Tibial nerve (tissue), 4 donors: Measurements from ENCODE around the gene RDX. TPM values are rescaled to one million over a fixed set of nuclear protein-coding genes. Genes with fewer than 3 reads are reported as not detected.
A peak's percentile ranks its signal among the peaks of the same experiment; 100 is the strongest.
"Not testable (repeated sequence)": the region's sequence is repeated elsewhere in the genome, so short reads cannot be mapped to it uniquely, and the experiment has no call there.

Experiments
- DNase-seq, 2 donors: peaks; one replicate each; pipeline ENCODE4 v3.0.0-alpha.2; 2019; ENCODE audit warnings: low spot score in 2 of 2
- H3K27ac ChIP-seq, 4 donors: fragments of 200-600 bp; sonication (generic) in 3 of 4; one replicate each; pipeline ENCODE4 v1.5.1; 2017 to 2019; ENCODE audit warnings: mild to moderate bottlenecking in 1 of 4
- H3K27me3 ChIP-seq, 2 donors: fragments of 200-600 bp; sonication (generic) in 1 of 2; one replicate each; pipeline versions ENCODE4 v1.5.1 to v1.6.0; 2017 to 2019
- H3K36me3 ChIP-seq, 3 donors: fragments of 200-600 bp; sonication (generic); one replicate each; pipeline ENCODE4 v1.5.1; 2018 to 2019
- H3K4me1 ChIP-seq, 4 donors: fragments of 200-600 bp; sonication (generic) in 3 of 4; one replicate each; pipeline ENCODE4 v1.5.1; 2017 to 2019
- H3K4me3 ChIP-seq, 4 donors: fragments of 200-600 bp; sonication (generic) in 3 of 4; one replicate each; pipeline ENCODE4 v1.5.1; 2017 to 2019; ENCODE audit warnings: mild to moderate bottlenecking in 1 of 4, moderate library complexity in 1 of 4
- H3K9me3 ChIP-seq, 4 donors: fragments of 200-600 bp; sonication (generic) in 3 of 4; one replicate each; pipeline ENCODE4 v1.5.1; 2017 to 2019
- EP300 ChIP-seq, 2 donors: sonication (generic); formaldehyde crosslinking; IDR thresholded peaks; one replicate each; pipeline ENCODE4 v1.6.1; 2017; ENCODE audit warnings: antibody characterized with exemption in 2 of 2, mild to moderate bottlenecking in 1 of 2
- POLR2A ChIP-seq, 2 donors: fragments of 450-650 bp; IDR thresholded peaks; one replicate each; pipeline ENCODE4 v1.6.1; 2017; ENCODE audit warnings: antibody characterized with exemption in 2 of 2, mild to moderate bottlenecking in 2 of 2, moderate library complexity in 2 of 2
- WGBS, 2 donors: methylation state at CpG; one replicate each; pipeline ENCODE4 v1.1.5; 2018; 5-methylcytosine and 5-hydroxymethylcytosine counted together
- total RNA-seq, 4 donors: library from RNA; depleted of rRNA; stranded (reverse); fragments of >200 nt; gene quantifications; one replicate each; pipeline ENCODE4 v1.1.0, GENCODE V29; 2016
- TF ChIP-seq, protein P1 (sequence below), 5 experiments: fragments of 200-600 bp in 3 of 5; fragments of 450-650 bp in 2 of 5; sonication (generic) in 3 of 5; IDR thresholded peaks; one replicate each; pipeline ENCODE4 v1.5.1; 2016 to 2019; ENCODE audit warnings: antibody characterized with exemption in 5 of 5, mild to moderate bottlenecking in 3 of 5, moderate library complexity in 2 of 5

RDX gene
- total RNA-seq, 4 donors from 2014 or later, result 59.8 to 120 (median 88.8) TPM

- Histone ChIP-seq H3K36me3 (no peaks in the 10 kb centered on the region), H3K4me1 (peaks cover 0 to 7% (median 0%) of the 10 kb centered on the region in 4 donors), H3K27ac (no peak overlapping the region), H3K4me3 (no peak overlapping the region), H3K9me3 (no peaks in the 10 kb centered on the region), H3K27me3 (no peaks in the 10 kb centered on the region)
- peak in 1 of 2 donors; percentile 15 for DNase-seq
- WGBS, 2 donors, result 12 to 23% methylated on average over 3 of the region's 3 CpGs
- TF ChIP-seq POLR2A (IDR thresholded peaks at IDR 0.05) (no peak), EP300 (IDR thresholded peaks at IDR 0.05) (no peak)
- TF ChIP-seq, protein P1, sequence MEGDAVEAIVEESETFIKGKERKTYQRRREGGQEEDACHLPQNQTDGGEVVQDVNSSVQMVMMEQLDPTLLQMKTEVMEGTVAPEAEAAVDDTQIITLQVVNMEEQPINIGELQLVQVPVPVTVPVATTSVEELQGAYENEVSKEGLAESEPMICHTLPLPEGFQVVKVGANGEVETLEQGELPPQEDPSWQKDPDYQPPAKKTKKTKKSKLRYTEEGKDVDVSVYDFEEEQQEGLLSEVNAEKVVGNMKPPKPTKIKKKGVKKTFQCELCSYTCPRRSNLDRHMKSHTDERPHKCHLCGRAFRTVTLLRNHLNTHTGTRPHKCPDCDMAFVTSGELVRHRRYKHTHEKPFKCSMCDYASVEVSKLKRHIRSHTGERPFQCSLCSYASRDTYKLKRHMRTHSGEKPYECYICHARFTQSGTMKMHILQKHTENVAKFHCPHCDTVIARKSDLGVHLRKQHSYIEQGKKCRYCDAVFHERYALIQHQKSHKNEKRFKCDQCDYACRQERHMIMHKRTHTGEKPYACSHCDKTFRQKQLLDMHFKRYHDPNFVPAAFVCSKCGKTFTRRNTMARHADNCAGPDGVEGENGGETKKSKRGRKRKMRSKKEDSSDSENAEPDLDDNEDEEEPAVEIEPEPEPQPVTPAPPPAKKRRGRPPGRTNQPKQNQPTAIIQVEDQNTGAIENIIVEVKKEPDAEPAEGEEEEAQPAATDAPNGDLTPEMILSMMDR (IDR thresholded peaks at IDR 0.05), result no peak
These were observed 21.1 kb upstream of the RDX start for GRCh38 chr11:110317516-110317932.

DNA sequence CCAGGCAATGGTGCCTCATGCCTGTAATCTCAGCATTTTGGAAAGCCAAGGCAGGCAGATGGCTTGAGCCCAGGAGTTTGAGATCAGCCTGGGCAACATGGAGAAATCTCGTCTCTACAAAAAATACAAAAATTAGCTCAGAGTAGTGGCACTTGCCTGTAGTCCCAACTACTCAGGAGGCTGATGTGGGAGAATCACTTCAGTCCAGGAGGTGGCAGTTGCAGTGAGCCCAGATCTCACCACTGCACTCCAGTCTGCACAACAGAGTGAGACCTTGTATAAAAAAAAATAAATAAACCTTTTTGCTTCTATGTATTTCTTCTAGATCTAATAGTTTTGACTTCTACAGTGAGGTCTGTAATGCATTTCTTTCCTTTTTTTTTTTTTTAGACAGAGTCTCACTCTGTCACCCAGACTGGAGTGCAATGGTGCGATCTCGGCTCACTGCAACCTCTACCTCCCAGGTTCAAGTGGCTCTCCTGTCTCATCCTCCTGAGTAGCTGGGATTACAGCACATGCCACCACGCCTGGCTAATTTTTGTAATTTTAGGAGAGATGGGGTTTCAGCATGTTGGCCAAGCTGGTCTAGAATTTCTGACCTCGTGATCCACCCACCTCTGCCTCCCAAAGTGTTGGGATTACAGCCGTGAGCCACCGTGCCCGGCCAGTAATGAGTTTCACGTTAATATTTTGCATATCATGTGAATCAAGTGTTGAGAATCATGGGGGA, 18.1 kb upstream of the RDX start:
- no peak for TF ChIP-seq EP300 (IDR thresholded peaks at IDR 0.05)
- H3K27ac ChIP-seq, result no peak overlapping the region
- H3K27me3 ChIP-seq, result no peaks in the 10 kb centered on the region
- H3K36me3 ChIP-seq, result no peaks in the 10 kb centered on the region
- no peak overlapping the region for H3K4me3 ChIP-seq
- H3K9me3 ChIP-seq, result no peaks in the 10 kb centered on the region
- 91 to 92% methylated on average over 9 of the region's 9 CpGs for WGBS, 2 donors
- H3K4me1 ChIP-seq, result peaks cover 0 to 10% (median 4%) of the 10 kb centered on the region in 4 donors
- no peak for DNase-seq

DNA sequence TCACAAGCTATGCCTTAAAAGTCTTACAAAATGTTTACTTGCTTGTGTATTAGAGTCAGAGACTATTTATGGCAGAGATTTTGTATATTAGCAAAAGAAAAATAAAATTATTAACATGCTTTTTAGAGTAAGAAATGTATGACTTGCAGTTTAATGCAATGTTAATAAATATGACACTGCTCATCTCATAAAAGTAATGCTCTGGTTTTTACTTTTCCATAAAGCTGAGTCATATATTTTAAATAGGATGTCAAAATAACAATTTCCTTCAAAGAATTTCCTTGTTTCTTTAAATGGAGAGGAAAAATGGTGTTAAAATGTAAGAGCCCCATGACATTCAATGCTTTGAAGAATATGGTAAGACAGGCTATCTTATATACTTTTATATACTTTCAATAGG, 16.3 kb upstream of the RDX start:
- DNase-seq, result no peak
- Histone ChIP-seq H3K27me3 (no peaks in the 10 kb centered on the region), H3K9me3 (no peaks in the 10 kb centered on the region), H3K27ac (no peak overlapping the region), H3K4me1 (peaks cover 0 to 10% (median 3%) of the 10 kb centered on the region in 4 donors), H3K4me3 (no peak overlapping the region), H3K36me3 (no peaks in the 10 kb centered on the region)
- TF ChIP-seq, protein P1 (IDR thresholded peaks at IDR 0.05), result no peak
- TF ChIP-seq POLR2A (IDR thresholded peaks at IDR 0.05) (no peak), EP300 (IDR thresholded peaks at IDR 0.05) (no peak)

GRCh38 chr11:110311783-110312579, 15.6 kb upstream of the RDX start:
- Histone ChIP-seq H3K36me3 (no peaks in the 10 kb centered on the region), H3K4me1 (peaks cover 0 to 10% (median 0%) of the 10 kb centered on the region in 4 donors), H3K9me3 (no peaks in the 10 kb centered on the region), H3K4me3 (no peak overlapping the region), H3K27me3 (no peaks in the 10 kb centered on the region), H3K27ac (peak overlapping the region in 1 of 4 donors; percentile 1)
- DNase-seq, result no peak
- WGBS, 2 donors, result 70 to 77% methylated on average over 3 of the region's 3 CpGs
- TF ChIP-seq, protein P1 (IDR thresholded peaks at IDR 0.05), result no peak
- TF ChIP-seq POLR2A (IDR thresholded peaks at IDR 0.05) (no peak), EP300 (IDR thresholded peaks at IDR 0.05) (no peak)

- no peak for DNase-seq
- TF ChIP-seq, protein P1 (IDR thresholded peaks at IDR 0.05), result no peak
- no peak for TF ChIP-seq EP300 (IDR thresholded peaks at IDR 0.05)
- no peak for TF ChIP-seq POLR2A (IDR thresholded peaks at IDR 0.05)
- peaks cover 0 to 10% (median 2%) of the 10 kb centered on the region in 4 donors for H3K4me1 ChIP-seq
- no peaks in the 10 kb centered on the region for H3K27me3 ChIP-seq
- no peak overlapping the region for H3K27ac ChIP-seq
- no peaks in the 10 kb centered on the region for H3K36me3 ChIP-seq
- 58 to 69% methylated on average over 5 of the region's 5 CpGs for WGBS, 2 donors
- H3K9me3 ChIP-seq, result no peaks in the 10 kb centered on the region
- H3K4me3 ChIP-seq, result no peak overlapping the region
These were observed 11.7 kb upstream of the RDX start for GRCh38 chr11:110308071-110308470.

DNA sequence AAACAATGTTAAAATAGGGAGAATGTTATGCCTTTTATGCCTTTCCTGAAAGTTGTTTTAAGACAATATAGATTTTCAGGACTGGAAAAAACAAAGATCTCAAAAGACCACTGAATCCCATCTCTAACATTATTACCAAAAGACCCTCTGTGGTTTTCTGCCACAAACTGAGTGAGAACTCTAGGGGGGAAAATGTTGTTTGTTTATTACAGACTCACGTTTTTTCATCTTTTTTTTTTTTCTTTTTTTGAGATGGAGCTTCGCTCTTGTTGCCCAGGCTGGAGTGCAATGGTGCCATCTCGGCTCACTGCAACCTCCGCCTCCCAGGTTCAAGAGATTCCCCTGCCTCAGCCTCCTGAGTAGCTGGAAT, 9.6 kb upstream of the RDX start:
- not testable (repeated sequence) for H3K27ac ChIP-seq, H3K4me3 ChIP-seq, H3K36me3 ChIP-seq, H3K9me3 ChIP-seq, DNase-seq, H3K4me1 ChIP-seq, H3K27me3 ChIP-seq
- 80 to 82% methylated on average over 4 of the region's 4 CpGs for WGBS, 2 donors
